Measurements from ENCODE around the gene RNF141. TPM values are rescaled to one million over a fixed set of nuclear protein-coding genes. Genes with fewer than 3 reads are reported as not detected.

The RNF141 gene
- total RNA-seq, 6 donors from 2014 or later, result 13.2 to 74.6 (median 43.1) TPM

- peak overlapping the region in 1 of 4 donors; percentile 9 for H3K27ac ChIP-seq
- H3K4me1 ChIP-seq, result peaks cover 0 to 2% (median 0%) of the 10 kb centered on the region in 4 donors
- DNase-seq (no peak), ATAC-seq (ENCODE audit: low FRiP score in 2 of 2) (no peak)
- no peaks in the 10 kb centered on the region for H3K9me3 ChIP-seq
- no peak for TF ChIP-seq EP300 (IDR thresholded peaks at IDR 0.05)
- TF ChIP-seq, protein P1, sequence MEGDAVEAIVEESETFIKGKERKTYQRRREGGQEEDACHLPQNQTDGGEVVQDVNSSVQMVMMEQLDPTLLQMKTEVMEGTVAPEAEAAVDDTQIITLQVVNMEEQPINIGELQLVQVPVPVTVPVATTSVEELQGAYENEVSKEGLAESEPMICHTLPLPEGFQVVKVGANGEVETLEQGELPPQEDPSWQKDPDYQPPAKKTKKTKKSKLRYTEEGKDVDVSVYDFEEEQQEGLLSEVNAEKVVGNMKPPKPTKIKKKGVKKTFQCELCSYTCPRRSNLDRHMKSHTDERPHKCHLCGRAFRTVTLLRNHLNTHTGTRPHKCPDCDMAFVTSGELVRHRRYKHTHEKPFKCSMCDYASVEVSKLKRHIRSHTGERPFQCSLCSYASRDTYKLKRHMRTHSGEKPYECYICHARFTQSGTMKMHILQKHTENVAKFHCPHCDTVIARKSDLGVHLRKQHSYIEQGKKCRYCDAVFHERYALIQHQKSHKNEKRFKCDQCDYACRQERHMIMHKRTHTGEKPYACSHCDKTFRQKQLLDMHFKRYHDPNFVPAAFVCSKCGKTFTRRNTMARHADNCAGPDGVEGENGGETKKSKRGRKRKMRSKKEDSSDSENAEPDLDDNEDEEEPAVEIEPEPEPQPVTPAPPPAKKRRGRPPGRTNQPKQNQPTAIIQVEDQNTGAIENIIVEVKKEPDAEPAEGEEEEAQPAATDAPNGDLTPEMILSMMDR (IDR thresholded peaks at IDR 0.05), result peak in 3 of 6 experiments; percentile 13 to 23 (median 22)
- H3K27me3 ChIP-seq, result no peaks in the 10 kb centered on the region
- no peak overlapping the region for H3K4me3 ChIP-seq
- WGBS, 2 donors, result 32 to 40% methylated on average over 2 of the region's 2 CpGs
- peaks cover 0 to 18% (median 0%) of the 10 kb centered on the region in 4 donors for H3K36me3 ChIP-seq
Observed at GRCh38 chr11:10514202-10514601, 26.8 kb downstream of the RNF141 start.

- peaks cover 0 to 2% (median 0%) of the 10 kb centered on the region in 4 donors for H3K4me1 ChIP-seq
- H3K9me3 ChIP-seq, result no peaks in the 10 kb centered on the region
- no peaks in the 10 kb centered on the region for H3K27me3 ChIP-seq
- no peak for ATAC-seq (ENCODE audit: low FRiP score in 2 of 2)
- peaks cover 0 to 13% (median 0%) of the 10 kb centered on the region in 4 donors for H3K36me3 ChIP-seq
- DNase-seq, result no peak
- WGBS, 2 donors, result 92 to 95% methylated on average over 10 of the region's 10 CpGs
- no peak overlapping the region for H3K4me3 ChIP-seq
- TF ChIP-seq, protein P1 (IDR thresholded peaks at IDR 0.05), result no peak
- TF ChIP-seq POLR2A (IDR thresholded peaks at IDR 0.05) (no peak), POLR2AphosphoS5 (IDR thresholded peaks at IDR 0.05) (no peak), EP300 (IDR thresholded peaks at IDR 0.05) (no peak)
- no peak overlapping the region for H3K27ac ChIP-seq
Observed at GRCh38 chr11:10511181-10511621, 29.8 kb downstream of the RNF141 start.

DNA sequence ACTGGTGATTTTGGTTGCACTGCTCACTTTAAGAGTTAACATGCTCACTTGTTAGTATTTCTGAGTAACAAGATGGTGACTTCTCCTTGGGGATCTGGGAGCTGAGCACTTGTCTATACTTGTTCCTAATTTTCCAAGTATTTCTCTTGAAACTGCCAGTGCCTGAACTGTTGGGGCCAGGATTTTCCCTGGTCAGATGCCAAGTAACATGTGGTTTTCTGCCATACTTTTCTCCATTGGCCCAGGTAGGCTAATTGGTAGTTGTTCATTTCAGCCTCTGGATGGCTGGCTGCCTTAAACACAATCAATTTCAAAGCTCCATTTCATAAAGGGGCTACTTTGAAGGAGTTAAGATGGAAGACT, 35.0 kb downstream of the RNF141 start:
- peak overlapping the region in 3 of 4 donors; percentile 7 to 76 (median 51) for H3K27ac ChIP-seq
- ATAC-seq (ENCODE audit: low FRiP score in 2 of 2), result no peak
- no peaks in the 10 kb centered on the region for H3K27me3 ChIP-seq
- no peak overlapping the region for H3K4me3 ChIP-seq
- no peak for DNase-seq
- no peak for TF ChIP-seq EP300 (IDR thresholded peaks at IDR 0.05)
- TF ChIP-seq, protein P1 (IDR thresholded peaks at IDR 0.05), result no peak
- TF ChIP-seq POLR2A (IDR thresholded peaks at IDR 0.05), result no peak
- no peak for TF ChIP-seq POLR2AphosphoS5 (IDR thresholded peaks at IDR 0.05)
- H3K9me3 ChIP-seq, result no peaks in the 10 kb centered on the region
- H3K36me3 ChIP-seq, result peaks cover 0 to 16% (median 6%) of the 10 kb centered on the region in 4 donors
- peaks cover 3 to 8% (median 5%) of the 10 kb centered on the region in 4 donors for H3K4me1 ChIP-seq

DNA sequence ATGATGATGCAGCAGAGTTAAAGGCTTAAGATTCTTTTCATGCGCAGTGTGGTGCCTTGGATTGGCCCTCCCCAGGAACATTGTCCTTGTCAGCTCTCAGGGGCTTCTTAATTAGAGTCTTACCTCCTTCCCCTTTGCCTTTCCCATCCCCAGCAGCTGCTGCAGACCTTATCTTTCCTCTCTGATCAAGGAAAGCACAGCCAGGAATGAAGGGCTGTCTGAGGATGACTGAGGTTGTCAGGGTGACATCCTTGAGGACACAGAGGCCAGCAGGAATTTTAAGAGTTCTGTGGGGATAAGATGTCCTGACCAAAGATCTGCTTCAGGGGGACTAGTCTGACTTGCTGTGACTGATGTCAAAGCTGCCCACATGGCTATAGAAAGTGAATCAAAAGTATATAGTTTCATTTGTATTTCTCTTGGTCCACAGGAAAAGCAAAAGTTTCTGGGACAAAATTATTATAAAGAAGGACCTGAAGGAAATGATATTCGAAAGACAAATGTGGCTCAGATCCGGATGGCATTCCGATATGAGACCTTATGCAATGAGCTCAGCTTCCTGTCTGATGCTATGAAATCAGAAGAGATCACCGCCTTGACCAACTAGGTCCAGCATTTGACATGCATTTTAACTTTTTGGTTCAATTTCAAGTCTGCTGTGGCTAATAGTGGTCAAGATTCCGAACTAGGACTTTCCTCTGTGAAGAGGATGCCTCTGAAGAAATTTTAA, 35.5 kb downstream of the RNF141 start:
- Histone ChIP-seq H3K4me3 (no peak overlapping the region), H3K36me3 (peaks cover 0 to 21% (median 7%) of the 10 kb centered on the region in 4 donors), H3K27ac (peak overlapping the region in 3 of 4 donors; percentile 7 to 76 (median 51)), H3K27me3 (no peaks in the 10 kb centered on the region), H3K9me3 (no peaks in the 10 kb centered on the region), H3K4me1 (peaks cover 3 to 8% (median 5%) of the 10 kb centered on the region in 4 donors)
- DNase-seq, result no peak
- no peak for ATAC-seq (ENCODE audit: low FRiP score in 2 of 2)
- TF ChIP-seq, protein P1 (IDR thresholded peaks at IDR 0.05), result no peak
- no peak for TF ChIP-seq POLR2A (IDR thresholded peaks at IDR 0.05)
- TF ChIP-seq EP300 (IDR thresholded peaks at IDR 0.05), result no peak
- TF ChIP-seq POLR2AphosphoS5 (IDR thresholded peaks at IDR 0.05), result no peak
- WGBS, 2 donors, result 59 to 73% methylated on average over 6 of the region's 6 CpGs

All from upper lobe of left lung (tissue), 6 donors.